ENCODE results near the gene ESYT1. TPM values are rescaled to one million over a fixed set of nuclear protein-coding genes. Genes with fewer than 3 reads are reported as not detected.
A peak's percentile ranks its signal among the peaks of the same experiment; 100 is the strongest.

ESYT1 gene
- total RNA-seq, 1 donor from 2014 or later = 101 TPM

- TF ChIP-seq CTCF (IDR thresholded peaks at IDR 0.05) = no peak
- intact Hi-C loops (cut with DNase I) = loop anchor here (5.0 to 10.0 kb wide), 2 partner anchors 35 to 272 kb away; partner anchors contain the start of gene SPRYD4
- H3K36me3 ChIP-seq = no peaks in the 10 kb centered on the region
- H3K4me3 ChIP-seq = no peak overlapping the region
- no peak for ATAC-seq
- no peak overlapping the region for H3K27ac ChIP-seq
- H3K9me3 ChIP-seq = no peaks in the 10 kb centered on the region
- no peaks in the 10 kb centered on the region for H3K27me3 ChIP-seq
- peaks cover 19% of the 10 kb centered on the region for H3K4me1 ChIP-seq
- DNase-seq = no peak
Observed at GRCh38 chr12:56192582-56192981, 64.5 kb downstream of the ESYT1 start.

GRCh38 chr12:56193025-56193578 is 65.0 kb downstream of the ESYT1 start:
- Histone ChIP-seq H3K27me3 (no peaks in the 10 kb centered on the region), H3K4me3 (no peak overlapping the region), H3K4me1 (peaks cover 14% of the 10 kb centered on the region), H3K27ac (no peak overlapping the region), H3K36me3 (no peaks in the 10 kb centered on the region), H3K9me3 (no peaks in the 10 kb centered on the region)
- peak; percentile 44 for ATAC-seq
- intact Hi-C loops (cut with DNase I) = loop anchor here (5.0 to 10.0 kb wide), 2 partner anchors 34 to 272 kb away; partner anchors contain the start of gene SPRYD4
- TF ChIP-seq CTCF (IDR thresholded peaks at IDR 0.05) = peak; percentile 86
- no peak for DNase-seq

Other genes with a start within 250 kb of the ESYT1 start
- gene PYM1, start 200.4 kb upstream of the ESYT1 start, total RNA-seq = 29.1 TPM
- 29.0 TPM for gene DGKA, start 197.1 kb upstream of the ESYT1 start, total RNA-seq
- 4.9 TPM for gene PMEL, start 162.2 kb upstream of the ESYT1 start, total RNA-seq
- gene CDK2, start 161.4 kb upstream of the ESYT1 start, total RNA-seq = 28.0 TPM
- gene RAB5B, start 154.2 kb upstream of the ESYT1 start, total RNA-seq = 150 TPM
- gene SUOX, start 131.0 kb upstream of the ESYT1 start, total RNA-seq = 20.3 TPM
- gene IKZF4, start 107.2 kb upstream of the ESYT1 start, total RNA-seq = 10.5 TPM
- 55.4 TPM for gene RPS26, start 86.3 kb upstream of the ESYT1 start, total RNA-seq
- 60.7 TPM for gene ERBB3, start 48.1 kb upstream of the ESYT1 start, total RNA-seq
- gene PA2G4, start 23.7 kb upstream of the ESYT1 start, total RNA-seq = 71.4 TPM
- 2,726 TPM for gene RPL41, start 11.6 kb upstream of the ESYT1 start, total RNA-seq
- 8.4 TPM for gene ZC3H10, start 10.0 kb upstream of the ESYT1 start, total RNA-seq
- gene MYL6B, start 24.3 kb downstream of the ESYT1 start, total RNA-seq = 19.5 TPM
- gene MYL6, start 30.1 kb downstream of the ESYT1 start, total RNA-seq = 1,254 TPM
- 117 TPM for gene SMARCC2, start 61.2 kb downstream of the ESYT1 start, total RNA-seq
- gene RNF41, start 93.7 kb downstream of the ESYT1 start, total RNA-seq = 51.6 TPM
- 19.8 TPM for gene NABP2, start 96.1 kb downstream of the ESYT1 start, total RNA-seq
- gene SLC39A5, start 101.8 kb downstream of the ESYT1 start, total RNA-seq = 0.87 TPM
- 28.0 TPM for gene ANKRD52, start 130.1 kb downstream of the ESYT1 start, total RNA-seq
- 12.0 TPM for gene COQ10A, start 138.7 kb downstream of the ESYT1 start, total RNA-seq
- gene CS, start 172.1 kb downstream of the ESYT1 start, total RNA-seq = 159 TPM
- gene CNPY2, start 187.7 kb downstream of the ESYT1 start, total RNA-seq = 101 TPM
- gene PAN2, start 205.7 kb downstream of the ESYT1 start, total RNA-seq = 84.4 TPM
- 0.81 TPM for gene IL23A, start 210.6 kb downstream of the ESYT1 start, total RNA-seq
- gene STAT2, start 231.8 kb downstream of the ESYT1 start, total RNA-seq = 199 TPM
- gene APOF, start 234.6 kb downstream of the ESYT1 start, total RNA-seq = not detected